ENCODE measurements around the gene IGF2BP3.
"Not testable (repeated sequence)": the region's sequence is repeated elsewhere in the genome, so short reads cannot be mapped to it uniquely, and the experiment has no call there.

Gene IGF2BP3

DNA sequence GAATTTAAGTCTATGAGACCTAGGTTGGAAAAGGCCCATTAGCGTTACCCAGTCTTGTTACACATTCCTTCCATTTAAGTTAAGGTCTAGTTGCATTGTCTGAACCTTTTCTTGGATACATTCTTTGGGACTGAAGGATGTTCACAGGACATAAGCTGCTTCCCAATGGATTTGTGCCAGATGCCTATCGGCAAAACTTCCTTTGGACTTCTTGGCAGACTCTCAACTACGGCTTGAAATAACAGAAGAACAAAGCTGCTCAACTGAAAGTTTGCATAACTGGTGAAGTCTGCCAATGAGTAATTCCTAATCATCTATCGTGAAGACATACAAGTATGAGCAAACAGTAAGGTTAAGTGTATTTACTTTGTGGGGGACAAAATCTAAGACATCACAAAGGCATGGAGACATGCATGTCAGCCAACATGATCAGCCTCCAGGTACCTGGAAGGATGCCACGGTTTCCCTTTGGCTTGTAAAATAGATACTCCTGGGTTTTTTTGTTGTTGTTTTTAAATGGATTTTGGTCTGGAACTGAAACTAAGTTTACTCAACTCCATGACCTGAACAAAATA, 135.7 kb downstream of the IGF2BP3 start:
- peaks cover 13% of the 10 kb centered on the region for H3K9me3 ChIP-seq (ENCODE audit: insufficient read depth, low read length)
- no peak for DNase-seq (ENCODE audit: low read depth, low spot score)
- H3K36me3 ChIP-seq (ENCODE audit: insufficient read depth, insufficient read length, low read length), result peaks cover 72% of the 10 kb centered on the region
- no peak overlapping the region for H3K4me3 ChIP-seq (ENCODE audit: insufficient read length, low read depth)
- no peaks in the 10 kb centered on the region for H3K4me1 ChIP-seq (ENCODE audit: insufficient read depth, insufficient read length)
- H3K27me3 ChIP-seq (ENCODE audit: insufficient read depth, insufficient read length), result no peaks in the 10 kb centered on the region
- no peak overlapping the region for H3K9ac ChIP-seq (ENCODE audit: insufficient read length, low read depth)
- no peak for TF ChIP-seq ZNF274 (IDR thresholded peaks at IDR 0.05; ENCODE audit: low read depth, low read length)
- no peak for TF ChIP-seq SUZ12 (IDR thresholded peaks at IDR 0.05; ENCODE audit: extremely low read depth, insufficient read depth, insufficient read length)
- no peak for TF ChIP-seq YY1 (IDR thresholded peaks at IDR 0.05; ENCODE audit: insufficient read depth, insufficient read length)

DNA sequence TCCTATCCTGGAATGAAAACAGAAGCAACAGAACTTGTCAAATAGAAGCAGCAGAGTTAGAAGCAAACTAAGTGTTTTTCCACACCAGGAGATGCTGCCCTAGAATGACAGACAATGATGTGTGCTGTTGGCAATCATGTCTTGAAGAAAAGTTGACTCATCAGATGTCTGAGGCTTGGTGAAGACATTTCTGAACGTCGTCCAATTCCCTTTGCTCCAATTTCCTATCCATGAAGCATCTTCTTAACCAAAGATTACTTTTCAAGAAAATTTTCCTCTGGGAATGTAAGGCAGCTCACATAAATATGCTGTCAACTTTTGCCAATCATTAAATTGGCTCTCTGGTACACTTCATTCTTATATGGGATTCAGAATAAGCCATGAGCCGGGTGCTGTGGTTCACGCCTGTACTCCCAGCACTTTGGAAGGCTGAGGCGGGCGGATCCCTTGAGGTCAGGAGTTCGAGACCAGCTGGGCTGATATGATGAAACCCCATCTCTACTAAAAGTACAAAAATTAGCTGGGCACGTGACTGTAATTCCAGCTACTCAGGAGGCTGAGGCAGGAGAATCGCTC, 136.5 kb downstream of the IGF2BP3 start:
- no peaks in the 10 kb centered on the region for H3K4me1 ChIP-seq (ENCODE audit: insufficient read depth, insufficient read length)
- peaks cover 13% of the 10 kb centered on the region for H3K9me3 ChIP-seq (ENCODE audit: insufficient read depth, low read length)
- H3K36me3 ChIP-seq (ENCODE audit: insufficient read depth, insufficient read length, low read length), result peaks cover 71% of the 10 kb centered on the region
- no peak overlapping the region for H3K9ac ChIP-seq (ENCODE audit: insufficient read length, low read depth)
- DNase-seq (ENCODE audit: low read depth, low spot score), result no peak
- TF ChIP-seq SUZ12 (IDR thresholded peaks at IDR 0.05; ENCODE audit: extremely low read depth, insufficient read depth, insufficient read length), result no peak
- no peak for TF ChIP-seq YY1 (IDR thresholded peaks at IDR 0.05; ENCODE audit: insufficient read depth, insufficient read length)
- TF ChIP-seq ZNF274 (IDR thresholded peaks at IDR 0.05; ENCODE audit: low read depth, low read length), result no peak
- H3K4me3 ChIP-seq (ENCODE audit: insufficient read length, low read depth), result no peak overlapping the region
- no peaks in the 10 kb centered on the region for H3K27me3 ChIP-seq (ENCODE audit: insufficient read depth, insufficient read length)

DNA sequence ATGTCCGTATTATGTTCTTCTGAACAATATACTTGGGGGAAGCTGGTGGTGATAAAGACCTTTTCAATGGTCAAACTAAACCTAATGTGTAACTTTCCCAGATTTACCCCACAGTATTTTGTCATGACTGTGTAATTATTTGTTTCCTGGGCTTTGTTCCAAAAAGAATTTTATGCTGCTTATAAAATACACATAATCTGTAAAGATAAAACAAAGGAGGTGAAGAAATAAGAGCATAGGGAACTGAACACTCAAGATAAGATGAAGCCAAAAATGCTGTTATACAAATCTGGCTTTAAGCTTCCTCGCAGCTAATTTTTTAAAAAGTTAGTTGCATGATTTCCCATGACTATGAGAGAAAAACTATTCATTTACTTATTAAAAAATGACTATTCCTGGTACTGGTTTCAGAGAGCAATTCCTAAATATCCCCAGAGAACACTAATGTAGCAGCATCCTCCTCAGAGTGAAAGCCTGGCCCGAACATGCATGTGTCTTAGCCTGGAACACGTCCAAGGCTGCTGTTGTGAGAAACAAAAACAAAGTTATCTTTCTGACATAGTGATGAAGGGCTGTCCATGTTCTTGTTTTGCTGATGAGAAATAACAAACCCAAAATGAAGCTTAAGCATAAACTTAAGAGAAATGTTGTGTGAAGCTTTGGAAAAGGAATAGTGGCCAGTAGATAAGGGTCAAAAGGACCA, 137.2 kb downstream of the IGF2BP3 start:
- DNase-seq (ENCODE audit: low read depth, low spot score), result no peak
- peaks cover 71% of the 10 kb centered on the region for H3K36me3 ChIP-seq (ENCODE audit: insufficient read depth, insufficient read length, low read length)

DNA sequence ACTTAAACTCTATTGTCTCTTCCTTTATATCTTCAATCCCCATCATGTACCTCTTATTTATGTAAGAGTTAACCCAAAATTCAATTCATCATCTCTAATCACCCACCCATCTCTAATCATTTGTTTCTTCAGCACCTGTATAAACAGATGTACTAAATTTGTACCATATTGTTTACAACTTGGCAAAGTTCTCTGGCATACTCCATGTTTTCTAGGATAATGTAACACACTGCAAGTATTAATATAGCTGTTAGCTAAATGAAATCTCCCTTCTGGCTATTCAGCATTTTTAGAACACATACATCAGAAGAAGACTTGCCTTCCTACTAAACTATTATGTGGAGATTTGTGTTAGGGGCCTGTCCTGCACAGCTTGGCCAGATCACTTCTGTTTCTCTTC, 138.1 kb downstream of the IGF2BP3 start:
- DNase-seq (ENCODE audit: low read depth, low spot score), result no peak
- Histone ChIP-seq H3K4me1 (ENCODE audit: insufficient read depth, insufficient read length) (no peaks in the 10 kb centered on the region), H3K9me3 (ENCODE audit: insufficient read depth, low read length) (no peaks in the 10 kb centered on the region; the same call in 1 of the 2 replicates), H3K36me3 (ENCODE audit: insufficient read depth, insufficient read length, low read length) (peaks cover 69% of the 10 kb centered on the region), H3K9ac (ENCODE audit: insufficient read length, low read depth) (no peak overlapping the region), H3K27me3 (ENCODE audit: insufficient read depth, insufficient read length) (no peaks in the 10 kb centered on the region), H3K4me3 (ENCODE audit: insufficient read length, low read depth) (no peak overlapping the region)
- no peak for TF ChIP-seq SUZ12 (IDR thresholded peaks at IDR 0.05; ENCODE audit: extremely low read depth, insufficient read depth, insufficient read length)
- TF ChIP-seq ZNF274 (IDR thresholded peaks at IDR 0.05; ENCODE audit: low read depth, low read length), result no peak
- no peak for TF ChIP-seq YY1 (IDR thresholded peaks at IDR 0.05; ENCODE audit: insufficient read depth, insufficient read length)

More for the DNA sequence above, 137.2 kb downstream of the IGF2BP3 start:
- Histone ChIP-seq H3K27me3 (ENCODE audit: insufficient read depth, insufficient read length) (no peaks in the 10 kb centered on the region), H3K9me3 (ENCODE audit: insufficient read depth, low read length) (peaks cover 9% of the 10 kb centered on the region), H3K4me1 (ENCODE audit: insufficient read depth, insufficient read length) (no peaks in the 10 kb centered on the region), H3K4me3 (ENCODE audit: insufficient read length, low read depth) (no peak overlapping the region), H3K9ac (ENCODE audit: insufficient read length, low read depth) (no peak overlapping the region)
- TF ChIP-seq SUZ12 (IDR thresholded peaks at IDR 0.05; ENCODE audit: extremely low read depth, insufficient read depth, insufficient read length) (no peak), ZNF274 (IDR thresholded peaks at IDR 0.05; ENCODE audit: low read depth, low read length) (no peak), YY1 (IDR thresholded peaks at IDR 0.05; ENCODE audit: insufficient read depth, insufficient read length) (no peak)

DNA sequence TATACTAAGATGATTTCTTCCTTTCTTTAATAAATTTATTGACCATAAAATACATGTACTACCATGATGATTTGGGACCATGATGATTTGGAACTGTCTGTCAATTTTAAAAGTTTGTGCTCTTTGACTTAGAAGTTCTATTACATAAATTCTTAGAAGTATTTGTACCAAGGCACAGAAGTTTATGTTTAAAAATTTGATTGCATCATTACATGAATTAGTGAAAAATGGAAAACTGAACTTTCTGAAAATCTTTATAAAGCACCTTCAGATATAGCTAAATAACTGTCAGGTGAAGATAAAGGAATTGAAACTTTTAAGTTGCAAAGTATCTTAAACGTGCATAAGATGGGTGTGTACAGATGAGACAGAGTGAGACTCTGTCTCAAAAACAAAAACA, 139.2 kb downstream of the IGF2BP3 start:
- Histone ChIP-seq H3K4me3 (ENCODE audit: insufficient read length, low read depth) (no peak overlapping the region), H3K9ac (ENCODE audit: insufficient read length, low read depth) (no peak overlapping the region), H3K27me3 (ENCODE audit: insufficient read depth, insufficient read length) (no peaks in the 10 kb centered on the region), H3K36me3 (ENCODE audit: insufficient read depth, insufficient read length, low read length) (peaks cover 60% of the 10 kb centered on the region), H3K4me1 (ENCODE audit: insufficient read depth, insufficient read length) (no peaks in the 10 kb centered on the region), H3K9me3 (ENCODE audit: insufficient read depth, low read length) (no peaks in the 10 kb centered on the region)
- DNase-seq (ENCODE audit: low read depth, low spot score), result no peak
- TF ChIP-seq ZNF274 (IDR thresholded peaks at IDR 0.05; ENCODE audit: low read depth, low read length) (no peak), YY1 (IDR thresholded peaks at IDR 0.05; ENCODE audit: insufficient read depth, insufficient read length) (no peak), SUZ12 (IDR thresholded peaks at IDR 0.05; ENCODE audit: extremely low read depth, insufficient read depth, insufficient read length) (no peak)

DNA sequence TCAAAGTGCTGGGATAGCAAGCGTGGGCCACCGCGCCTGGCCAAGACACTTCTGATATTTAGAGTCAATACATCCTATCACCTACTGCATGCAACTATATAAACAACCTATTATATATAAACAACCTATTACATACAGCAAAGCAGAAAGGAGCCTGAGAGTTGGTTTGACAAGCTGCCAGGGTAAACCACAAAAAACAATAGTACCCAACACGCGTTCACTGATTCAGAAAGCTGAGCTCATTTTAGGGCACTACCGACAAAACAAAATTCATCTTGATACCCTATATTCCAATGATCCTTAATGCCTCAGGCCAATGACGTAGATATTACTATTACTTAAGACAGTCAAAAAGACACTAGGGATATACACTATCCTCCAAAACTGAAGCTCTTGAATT, 154.9 kb downstream of the IGF2BP3 start:
- Histone ChIP-seq H3K4me3 (ENCODE audit: insufficient read length, low read depth) (no peak overlapping the region), H3K9ac (ENCODE audit: insufficient read length, low read depth) (no peak overlapping the region), H3K27me3 (ENCODE audit: insufficient read depth, insufficient read length) (no peaks in the 10 kb centered on the region), H3K9me3 (ENCODE audit: insufficient read depth, low read length) (0 out of 2 replicates have a peak, but pooled peaks cover under 1% of the 10 kb centered on the region), H3K4me1 (ENCODE audit: insufficient read depth, insufficient read length) (no peaks in the 10 kb centered on the region), H3K36me3 (ENCODE audit: insufficient read depth, insufficient read length, low read length) (peaks cover 78% of the 10 kb centered on the region)
- no peak for TF ChIP-seq YY1 (IDR thresholded peaks at IDR 0.05; ENCODE audit: insufficient read depth, insufficient read length)
- TF ChIP-seq SUZ12 (IDR thresholded peaks at IDR 0.05; ENCODE audit: extremely low read depth, insufficient read depth, insufficient read length), result no peak
- no peak for TF ChIP-seq ZNF274 (IDR thresholded peaks at IDR 0.05; ENCODE audit: low read depth, low read length)
- DNase-seq (ENCODE audit: low read depth, low spot score), result no peak

DNA sequence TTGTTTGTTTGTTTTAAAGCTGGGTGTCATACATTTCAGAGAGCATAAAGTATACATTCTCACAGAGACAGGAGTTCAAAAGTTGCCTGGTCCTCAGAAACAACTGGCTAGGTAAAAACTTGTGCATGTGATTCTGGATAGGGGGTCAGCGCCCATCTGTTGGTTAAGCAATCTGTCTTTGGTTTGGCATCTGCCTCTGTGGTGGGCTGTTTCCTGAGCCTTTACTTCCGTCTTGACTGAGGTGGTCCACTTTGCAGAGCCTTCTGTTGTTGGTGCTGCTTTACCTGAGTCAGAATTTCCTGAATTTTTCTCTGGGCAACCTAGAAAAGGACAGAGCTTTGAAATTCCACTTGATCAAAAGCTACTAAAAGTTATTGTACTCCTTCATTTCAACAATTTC, 158.2 kb downstream of the IGF2BP3 start:
- not testable (repeated sequence) for H3K4me3 ChIP-seq (ENCODE audit: insufficient read length, low read depth); H3K9me3 ChIP-seq (ENCODE audit: insufficient read depth, low read length); H3K4me1 ChIP-seq (ENCODE audit: insufficient read depth, insufficient read length); H3K27me3 ChIP-seq (ENCODE audit: insufficient read depth, insufficient read length); DNase-seq (ENCODE audit: low read depth, low spot score); H3K9ac ChIP-seq (ENCODE audit: insufficient read length, low read depth)
- H3K36me3 ChIP-seq (ENCODE audit: insufficient read depth, insufficient read length, low read length), result peaks cover 83% of the 10 kb centered on the region

Measured in NT2/D1 (cell line).